GM12892 (cell line): ENCODE results near the gene FHL2.

Experiments used
- DNase-seq: peaks from one replicate; pipeline ENCODE4 v3.0.0; 2011; ENCODE audit not compliant: insufficient read length
- FAIRE-seq: peaks from 2 replicates; lab custom pipeline; 2011; peaks lifted over from hg19 to GRCh38; lab: Jason Lieb, UNC
- POLR2A ChIP-seq: IDR thresholded peaks from 2 replicates; pipeline ENCODE4 v1.6.1; 2011; ENCODE audit warnings: low read depth, low read length, control low read depth
- POLR2AphosphoS5 ChIP-seq: IDR thresholded peaks from 2 replicates; pipeline ENCODE4 v1.6.1; 2011; ENCODE audit warnings: low read depth, low read length, control low read depth
- TAF1 ChIP-seq: IDR thresholded peaks from 2 replicates; pipeline ENCODE4 v1.6.1; 2011; ENCODE audit warnings: low read depth, mild to moderate bottlenecking, control low read depth, low read length, borderline replicate concordance

The FHL2 gene

GRCh38 chr2:105405291-105405690 is 6.4 kb upstream of the FHL2 start:
- DNase-seq (no peak), FAIRE-seq (no peak)
- TF ChIP-seq POLR2A (no peak), POLR2AphosphoS5 (no peak), TAF1 (no peak)

- FAIRE-seq, result no peak
These were observed 5.9 kb upstream of the FHL2 start for GRCh38 chr2:105404736-105405135.

GRCh38 chr2:105403783-105404698 is 5.2 kb upstream of the FHL2 start:
- DNase-seq (no peak), FAIRE-seq (no peak)
- TF ChIP-seq POLR2AphosphoS5, result no peak
- no peak for TF ChIP-seq TAF1
- no peak for TF ChIP-seq POLR2A

More at GRCh38 chr2:105404736-105405135, 5.9 kb upstream of the FHL2 start:
- DNase-seq, result no peak
- TF ChIP-seq POLR2A (no peak), TAF1 (no peak), POLR2AphosphoS5 (no peak)

- no peak for TF ChIP-seq POLR2A
- TF ChIP-seq TAF1, result no peak
- TF ChIP-seq POLR2AphosphoS5, result no peak
- no peak for FAIRE-seq
- no peak for DNase-seq
These were observed 4.5 kb upstream of the FHL2 start for GRCh38 chr2:105403241-105403782.

- DNase-seq (no peak), FAIRE-seq (no peak)
- TF ChIP-seq POLR2A, result no peak
- no peak for TF ChIP-seq POLR2AphosphoS5
- no peak for TF ChIP-seq TAF1
These were observed 4.0 kb upstream of the FHL2 start for GRCh38 chr2:105402809-105403208.

- no peak for DNase-seq
- TF ChIP-seq POLR2AphosphoS5 (no peak), TAF1 (no peak), POLR2A (no peak)
- no peak for FAIRE-seq
These were observed 3.0 kb upstream of the FHL2 start for GRCh38 chr2:105401867-105402266.

- DNase-seq (no peak), FAIRE-seq (no peak)
- TF ChIP-seq TAF1, result no peak
- TF ChIP-seq POLR2AphosphoS5, result no peak
- TF ChIP-seq POLR2A, result no peak
These were observed 1.3 kb upstream of the FHL2 start for GRCh38 chr2:105400138-105400540.

- no peak for FAIRE-seq
- DNase-seq, result no peak
- TF ChIP-seq POLR2AphosphoS5 (no peak), POLR2A (no peak), TAF1 (no peak)
These were observed 483 bp upstream of the FHL2 start for GRCh38 chr2:105399207-105399861.

GRCh38 chr2:105397953-105398335 is 907 bp downstream of the FHL2 start:
- no peak for TF ChIP-seq POLR2AphosphoS5
- no peak for TF ChIP-seq TAF1
- no peak for DNase-seq
- no peak for FAIRE-seq

GRCh38 chr2:105397025-105397722 is 1.7 kb downstream of the FHL2 start:
- no peak for DNase-seq
- TF ChIP-seq POLR2A (no peak), TAF1 (no peak), POLR2AphosphoS5 (no peak)
- no peak for FAIRE-seq

- DNase-seq (no peak), FAIRE-seq (no peak)
- no peak for TF ChIP-seq TAF1
- TF ChIP-seq POLR2A, result no peak
- TF ChIP-seq POLR2AphosphoS5, result no peak
These were observed 2.4 kb downstream of the FHL2 start for GRCh38 chr2:105396254-105397024.
